Keratinocyte (primary cell): Measurements from ENCODE around the gene EPHA2.

Source experiments
- CTCF ChIP-seq, 3 experiments: IDR thresholded peaks in 1 of 3; conservative IDR thresholded peaks in 1 of 3; optimal IDR thresholded peaks in 1 of 3; 2 replicates in 2 of 3; 3 replicates in 1 of 3; pipeline versions ENCODE3 to v1.5.1; 2011; ENCODE audit warnings: low read length in 3 of 3, mild to moderate bottlenecking in 3 of 3, moderate library complexity in 2 of 3, control low read depth in 1 of 3, inconsistent platforms in 1 of 3; ENCODE audit not compliant: insufficient read depth in 2 of 3; ENCODE audit errors: extremely low read depth in 1 of 3
- EZH2 ChIP-seq: IDR thresholded peaks from one replicate; pipeline ENCODE4 v1.6.1; 2012; ENCODE audit warnings: inconsistent platforms, mild to moderate bottlenecking, low read length, moderate library complexity

- TF ChIP-seq CTCF (optimal IDR thresholded peaks at IDR 0.05 in 1 of 3, IDR thresholded peaks at IDR 0.05 in 1 of 3, conservative IDR thresholded peaks at IDR 0.05 in 1 of 3; ENCODE audit: extremely low read depth in 1 of 3, insufficient read depth in 2 of 3, low read length in 3 of 3) (no peak), EZH2 (no peak)
These were observed 41.1 kb downstream of the EPHA2 start for GRCh38 chr1:16114527-16115467.
